ENCODE results near the gene REXO5. TPM values are rescaled to one million over a fixed set of nuclear protein-coding genes. Genes with fewer than 3 reads are reported as not detected.

REXO5 gene
- total RNA-seq, 2 experiments from 2014 or later = 26.5 to 38.9 TPM

DNA sequence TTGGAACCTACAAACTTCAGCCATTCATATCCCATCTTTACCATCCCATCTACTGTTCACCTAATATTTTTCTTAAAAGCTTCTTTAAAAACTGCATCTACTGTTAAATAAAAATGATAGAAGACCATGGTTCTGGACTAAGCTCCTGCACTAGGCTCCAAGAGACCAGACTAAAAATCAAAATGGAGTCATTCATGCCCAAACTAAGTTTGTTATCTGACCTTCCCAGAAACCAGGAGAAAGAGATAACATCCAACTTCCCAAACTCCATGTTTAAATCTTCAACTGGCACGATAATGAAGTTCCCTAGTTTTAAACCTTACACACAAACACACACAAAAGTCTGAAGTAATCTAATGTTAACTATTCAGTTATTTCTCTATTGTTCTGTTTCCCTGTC lies 80.0 kb downstream of the REXO5 start:
- H3K4me1 ChIP-seq (ENCODE audit: insufficient read depth, low read length, poor library complexity, severe bottlenecking) = no peaks in the 10 kb centered on the region
- H3K27ac ChIP-seq (ENCODE audit: low read depth, low read length, poor library complexity, severe bottlenecking) = no peak overlapping the region
- ChIA-PET CTCF (ENCODE audit: unreplicated experiment) (no interaction called here), POLR2A (no interaction called here)
- BruUV-seq (replicated peaks) = no TSS peak
- H3K79me2 ChIP-seq (ENCODE audit: insufficient read depth, low read depth, low read length) = no peaks in the 10 kb centered on the region
- no peaks in the 10 kb centered on the region for H4K20me1 ChIP-seq (ENCODE audit: insufficient read depth, low read length)
- no peak overlapping the region for H2AFZ ChIP-seq (ENCODE audit: low read length)
- H3K9me2 ChIP-seq (ENCODE audit: insufficient read depth, low read length) = no peaks in the 10 kb centered on the region
- DNase-seq (ENCODE audit: low spot score) = no peak
- no peaks in the 10 kb centered on the region for H3K9me3 ChIP-seq (ENCODE audit: low read length)
- no peak for TF ChIP-seq EZH2phosphoT487 (IDR thresholded peaks at IDR 0.05; ENCODE audit: borderline replicate concordance, low read depth, low read length)
- TF ChIP-seq, protein P1, sequence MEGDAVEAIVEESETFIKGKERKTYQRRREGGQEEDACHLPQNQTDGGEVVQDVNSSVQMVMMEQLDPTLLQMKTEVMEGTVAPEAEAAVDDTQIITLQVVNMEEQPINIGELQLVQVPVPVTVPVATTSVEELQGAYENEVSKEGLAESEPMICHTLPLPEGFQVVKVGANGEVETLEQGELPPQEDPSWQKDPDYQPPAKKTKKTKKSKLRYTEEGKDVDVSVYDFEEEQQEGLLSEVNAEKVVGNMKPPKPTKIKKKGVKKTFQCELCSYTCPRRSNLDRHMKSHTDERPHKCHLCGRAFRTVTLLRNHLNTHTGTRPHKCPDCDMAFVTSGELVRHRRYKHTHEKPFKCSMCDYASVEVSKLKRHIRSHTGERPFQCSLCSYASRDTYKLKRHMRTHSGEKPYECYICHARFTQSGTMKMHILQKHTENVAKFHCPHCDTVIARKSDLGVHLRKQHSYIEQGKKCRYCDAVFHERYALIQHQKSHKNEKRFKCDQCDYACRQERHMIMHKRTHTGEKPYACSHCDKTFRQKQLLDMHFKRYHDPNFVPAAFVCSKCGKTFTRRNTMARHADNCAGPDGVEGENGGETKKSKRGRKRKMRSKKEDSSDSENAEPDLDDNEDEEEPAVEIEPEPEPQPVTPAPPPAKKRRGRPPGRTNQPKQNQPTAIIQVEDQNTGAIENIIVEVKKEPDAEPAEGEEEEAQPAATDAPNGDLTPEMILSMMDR (conservative IDR thresholded peaks at IDR 0.05; ENCODE audit: low read length) = no peak
- no peak overlapping the region for H3K4me2 ChIP-seq (ENCODE audit: low read length)
- H3K36me3 ChIP-seq (ENCODE audit: insufficient read depth, low read length) = 0 out of 2 replicates have a peak, but pooled peaks cover 12% of the 10 kb centered on the region
- H3K4me3 ChIP-seq (ENCODE audit: low read depth, low read length, poor library complexity, severe bottlenecking) = no peak overlapping the region
- intact Hi-C loops (cut with micrococcal nuclease; ENCODE audit: unreplicated experiment) = no loop called here

DNA sequence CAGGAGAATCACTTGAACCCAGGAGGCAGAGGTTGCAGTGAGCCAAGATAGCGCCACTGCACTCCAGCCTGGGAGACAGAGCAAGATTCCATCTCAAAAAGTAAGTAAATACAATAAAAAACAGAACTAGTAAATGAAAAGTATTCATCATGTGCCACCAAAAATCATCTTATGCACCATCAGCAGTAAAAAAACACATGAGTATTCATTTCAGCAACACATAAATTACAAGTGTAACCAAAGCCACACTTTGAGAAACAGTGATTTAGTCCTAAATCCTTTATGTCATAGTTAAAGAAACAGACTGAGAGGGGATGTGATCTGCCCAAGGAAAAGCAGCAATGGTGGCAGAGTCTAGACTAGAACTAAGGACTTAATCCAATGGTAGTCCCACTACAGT lies 80.9 kb downstream of the REXO5 start:
- ChIA-PET CTCF (ENCODE audit: unreplicated experiment) (no interaction called here), POLR2A (interaction anchor here (0.6 kb wide), 1 partner anchor 14 kb away, joined by 4 read pairs; no protein-coding TSS in a partner anchor)
- H3K9me3 ChIP-seq (ENCODE audit: low read length) = no peaks in the 10 kb centered on the region
- no peaks in the 10 kb centered on the region for H3K4me1 ChIP-seq (ENCODE audit: insufficient read depth, low read length, poor library complexity, severe bottlenecking)
- DNase-seq (ENCODE audit: low spot score) = no peak
- BruUV-seq (replicated peaks) = no TSS peak
- TF ChIP-seq, protein P1 (conservative IDR thresholded peaks at IDR 0.05; ENCODE audit: low read length) = no peak
- TF ChIP-seq EZH2phosphoT487 (IDR thresholded peaks at IDR 0.05; ENCODE audit: borderline replicate concordance, low read depth, low read length) = no peak
- H3K4me3 ChIP-seq (ENCODE audit: low read depth, low read length, poor library complexity, severe bottlenecking) = no peak overlapping the region
- H3K27ac ChIP-seq (ENCODE audit: low read depth, low read length, poor library complexity, severe bottlenecking) = no peak overlapping the region
- no peak overlapping the region for H3K4me2 ChIP-seq (ENCODE audit: low read length)
- no peaks in the 10 kb centered on the region for H3K9me2 ChIP-seq (ENCODE audit: insufficient read depth, low read length)
- intact Hi-C loops (cut with micrococcal nuclease; ENCODE audit: unreplicated experiment) = no loop called here
- H4K20me1 ChIP-seq (ENCODE audit: insufficient read depth, low read length) = no peaks in the 10 kb centered on the region
- H3K36me3 ChIP-seq (ENCODE audit: insufficient read depth, low read length) = 0 out of 2 replicates have a peak, but pooled peaks cover 12% of the 10 kb centered on the region
- no peak overlapping the region for H2AFZ ChIP-seq (ENCODE audit: low read length)
- H3K79me2 ChIP-seq (ENCODE audit: insufficient read depth, low read depth, low read length) = no peaks in the 10 kb centered on the region

DNA sequence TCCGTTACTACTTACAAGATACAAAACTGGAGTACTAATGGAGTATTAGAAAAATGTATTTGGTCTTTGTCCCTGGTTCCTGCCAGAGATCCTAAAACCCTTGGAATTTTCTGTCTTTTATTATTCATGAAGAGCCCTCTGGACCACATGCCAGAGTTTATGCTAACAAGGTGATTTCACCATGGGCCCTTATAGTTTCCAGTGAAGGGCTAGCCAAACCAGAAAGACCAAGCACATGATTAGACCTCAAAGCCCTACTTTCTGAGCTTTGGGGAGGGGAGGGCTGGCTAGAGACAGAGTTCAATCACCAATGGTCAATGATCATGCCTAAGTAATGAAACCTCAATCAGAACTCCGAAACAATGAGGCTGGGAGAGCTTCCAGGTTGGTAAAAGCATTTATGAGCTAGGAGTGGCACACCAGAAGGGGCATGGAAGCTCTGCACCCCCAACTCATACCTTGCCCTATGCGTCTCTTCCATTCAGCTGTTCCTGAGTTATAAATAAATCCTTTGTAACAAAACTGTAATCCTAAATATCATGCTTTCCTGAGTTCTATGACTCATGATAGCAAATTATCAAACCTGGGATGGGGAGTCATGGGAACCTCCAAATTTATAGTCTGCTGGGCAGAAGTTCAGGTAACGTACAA lies 83.4 kb downstream of the REXO5 start:
- no peaks in the 10 kb centered on the region for H3K9me2 ChIP-seq (ENCODE audit: insufficient read depth, low read length)
- H3K4me2 ChIP-seq (ENCODE audit: low read length) = no peak overlapping the region
- peaks cover 10% of the 10 kb centered on the region; the same call in 1 of the 2 replicates for H3K36me3 ChIP-seq (ENCODE audit: insufficient read depth, low read length)
- no peaks in the 10 kb centered on the region for H3K79me2 ChIP-seq (ENCODE audit: insufficient read depth, low read depth, low read length)
- no peaks in the 10 kb centered on the region for H4K20me1 ChIP-seq (ENCODE audit: insufficient read depth, low read length)
- POLR2A ChIA-PET = no interaction called here
- H3K4me1 ChIP-seq (ENCODE audit: insufficient read depth, low read length, poor library complexity, severe bottlenecking) = no peaks in the 10 kb centered on the region
- TF ChIP-seq, protein P1 (conservative IDR thresholded peaks at IDR 0.05; ENCODE audit: low read length) = no peak
- no peak for TF ChIP-seq EZH2phosphoT487 (IDR thresholded peaks at IDR 0.05; ENCODE audit: borderline replicate concordance, low read depth, low read length)
- CTCF ChIA-PET (ENCODE audit: unreplicated experiment) = no interaction called here
- H3K27ac ChIP-seq (ENCODE audit: low read depth, low read length, poor library complexity, severe bottlenecking) = no peak overlapping the region
- H2AFZ ChIP-seq (ENCODE audit: low read length) = no peak overlapping the region
- no peak overlapping the region for H3K4me3 ChIP-seq (ENCODE audit: low read depth, low read length, poor library complexity, severe bottlenecking)
- H3K9me3 ChIP-seq (ENCODE audit: low read length) = no peaks in the 10 kb centered on the region
- intact Hi-C loops (cut with micrococcal nuclease; ENCODE audit: unreplicated experiment) = no loop called here
- BruUV-seq (replicated peaks) = no TSS peak
- no peak for DNase-seq (ENCODE audit: low spot score)
